Gastrocnemius medialis (tissue), 4 donors: ENCODE results near the gene PDE4D.

Source experiments
- POLR2A ChIP-seq, 2 donors: fragments of 450-650 bp; IDR thresholded peaks; one replicate each; pipeline ENCODE4 v1.6.1; 2017; ENCODE audit warnings: antibody characterized with exemption in 2 of 2, mild to moderate bottlenecking in 2 of 2, moderate library complexity in 2 of 2
- TF ChIP-seq, protein P1 (sequence below), 5 experiments: fragments of 450-650 bp in 3 of 5; fragments of 200-600 bp in 2 of 5; sonication (generic) in 2 of 5; IDR thresholded peaks in 4 of 5; conservative IDR thresholded peaks in 1 of 5; 1 replicate in 4 of 5; 2 replicates in 1 of 5; pipeline ENCODE4 v1.5.1; 2016 to 2019; ENCODE audit warnings: antibody characterized with exemption in 5 of 5, mild to moderate bottlenecking in 3 of 5, moderate library complexity in 3 of 5

DNA sequence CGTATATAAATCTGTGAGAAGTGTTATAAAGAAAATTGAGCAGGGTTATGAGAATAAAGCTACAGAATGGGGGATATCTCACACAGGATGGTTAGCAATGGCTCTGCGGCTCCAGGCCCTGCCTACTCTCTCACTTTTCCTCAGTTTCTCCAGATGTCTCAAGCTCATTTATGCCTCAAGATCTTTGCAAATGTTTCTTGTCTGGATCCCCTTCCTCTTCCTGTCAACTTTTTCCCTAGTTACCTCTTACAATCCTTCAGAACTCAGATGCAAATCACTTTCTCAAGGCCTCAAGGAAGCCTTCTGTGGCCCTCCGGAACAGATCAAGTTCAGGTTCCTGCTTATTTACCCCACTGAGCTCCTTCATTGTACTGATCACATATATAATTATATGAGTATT is 924.3 kb downstream of the PDE4D start:
- TF ChIP-seq, protein P1, sequence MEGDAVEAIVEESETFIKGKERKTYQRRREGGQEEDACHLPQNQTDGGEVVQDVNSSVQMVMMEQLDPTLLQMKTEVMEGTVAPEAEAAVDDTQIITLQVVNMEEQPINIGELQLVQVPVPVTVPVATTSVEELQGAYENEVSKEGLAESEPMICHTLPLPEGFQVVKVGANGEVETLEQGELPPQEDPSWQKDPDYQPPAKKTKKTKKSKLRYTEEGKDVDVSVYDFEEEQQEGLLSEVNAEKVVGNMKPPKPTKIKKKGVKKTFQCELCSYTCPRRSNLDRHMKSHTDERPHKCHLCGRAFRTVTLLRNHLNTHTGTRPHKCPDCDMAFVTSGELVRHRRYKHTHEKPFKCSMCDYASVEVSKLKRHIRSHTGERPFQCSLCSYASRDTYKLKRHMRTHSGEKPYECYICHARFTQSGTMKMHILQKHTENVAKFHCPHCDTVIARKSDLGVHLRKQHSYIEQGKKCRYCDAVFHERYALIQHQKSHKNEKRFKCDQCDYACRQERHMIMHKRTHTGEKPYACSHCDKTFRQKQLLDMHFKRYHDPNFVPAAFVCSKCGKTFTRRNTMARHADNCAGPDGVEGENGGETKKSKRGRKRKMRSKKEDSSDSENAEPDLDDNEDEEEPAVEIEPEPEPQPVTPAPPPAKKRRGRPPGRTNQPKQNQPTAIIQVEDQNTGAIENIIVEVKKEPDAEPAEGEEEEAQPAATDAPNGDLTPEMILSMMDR (IDR thresholded peaks at IDR 0.05 in 4 of 5, conservative IDR thresholded peaks at IDR 0.05 in 1 of 5): no peak
- TF ChIP-seq POLR2A (IDR thresholded peaks at IDR 0.05): no peak
